HG02759 (cell line): ENCODE measurements around the gene NOC4L.

Experiments used
- ATAC-seq: cut with Tn5 transposase; IDR thresholded peaks from one replicate; pipeline ENCODE4 v1.9.1; 2021; ENCODE audit warnings: mild to moderate bottlenecking, moderate library complexity; ENCODE audit not compliant: unreplicated experiment

NOC4L gene

GRCh38 chr12:132196038-132196872, 52.0 kb downstream of the NOC4L start:
- ATAC-seq: no peak

GRCh38 chr12:132196873-132197390, 52.7 kb downstream of the NOC4L start:
- no peak for ATAC-seq

GRCh38 chr12:132197581-132198354, 53.5 kb downstream of the NOC4L start:
- no peak for ATAC-seq

GRCh38 chr12:132199101-132199500, 54.8 kb downstream of the NOC4L start:
- no peak for ATAC-seq

- no peak for ATAC-seq
These were observed 55.5 kb downstream of the NOC4L start for GRCh38 chr12:132199526-132200319.

GRCh38 chr12:132200800-132201199, 56.5 kb downstream of the NOC4L start:
- ATAC-seq: no peak

- no peak for ATAC-seq
These were observed 57.3 kb downstream of the NOC4L start for GRCh38 chr12:132201391-132202120.
